Measurements from ENCODE around the gene CAND2.
"Not testable (repeated sequence)": the region's sequence is repeated elsewhere in the genome, so short reads cannot be mapped to it uniquely, and the experiment has no call there.

The CAND2 gene

DNA sequence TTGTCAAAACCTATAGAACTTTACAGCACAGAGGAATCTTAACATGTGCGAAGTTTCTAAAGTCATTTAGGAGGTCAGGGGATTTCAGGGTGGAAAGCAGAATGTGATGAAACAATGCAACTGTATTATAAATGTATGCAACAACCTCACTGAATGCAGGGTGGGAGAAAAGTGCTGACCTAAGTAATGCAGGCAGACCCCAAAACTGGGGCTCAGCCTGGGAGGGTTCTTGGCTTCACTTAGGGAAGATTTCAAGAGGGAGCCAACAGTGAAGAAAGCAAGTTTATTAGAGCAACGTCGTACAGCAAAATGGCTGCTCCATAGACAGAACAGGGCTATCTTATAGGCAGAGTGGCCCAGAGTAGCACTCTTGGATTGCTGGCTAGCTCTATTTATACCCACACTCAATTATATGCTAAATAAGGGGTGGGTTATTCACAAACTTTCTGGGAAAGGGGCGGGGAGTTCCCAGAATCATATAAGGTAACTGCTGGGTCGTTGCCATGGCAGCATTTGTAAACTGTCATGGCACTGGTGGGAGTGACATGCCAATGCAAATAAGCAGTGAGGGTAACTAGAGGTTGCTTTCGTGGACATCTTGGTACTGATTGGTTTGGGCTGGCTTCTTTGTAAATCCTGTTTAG is 14.2 kb upstream of the CAND2 start:
- no peak for TF ChIP-seq SUZ12 (IDR thresholded peaks at IDR 0.05; ENCODE audit: extremely low read depth, insufficient read depth, insufficient read length)
- no peak for TF ChIP-seq ZNF274 (IDR thresholded peaks at IDR 0.05; ENCODE audit: low read depth, low read length)
- no peak for TF ChIP-seq YY1 (IDR thresholded peaks at IDR 0.05; ENCODE audit: insufficient read depth, insufficient read length)
- no peak overlapping the region for H3K9ac ChIP-seq (ENCODE audit: insufficient read length, low read depth)
- no peaks in the 10 kb centered on the region for H3K36me3 ChIP-seq (ENCODE audit: insufficient read depth, insufficient read length, low read length)
- H3K4me3 ChIP-seq (ENCODE audit: insufficient read length, low read depth) = no peak overlapping the region
- no peaks in the 10 kb centered on the region for H3K4me1 ChIP-seq (ENCODE audit: insufficient read depth, insufficient read length)
- H3K9me3 ChIP-seq (ENCODE audit: insufficient read depth, low read length) = no peaks in the 10 kb centered on the region
- H3K27me3 ChIP-seq (ENCODE audit: insufficient read depth, insufficient read length) = no peaks in the 10 kb centered on the region
- peak; percentile 83 for DNase-seq (ENCODE audit: low read depth, low spot score)

DNA sequence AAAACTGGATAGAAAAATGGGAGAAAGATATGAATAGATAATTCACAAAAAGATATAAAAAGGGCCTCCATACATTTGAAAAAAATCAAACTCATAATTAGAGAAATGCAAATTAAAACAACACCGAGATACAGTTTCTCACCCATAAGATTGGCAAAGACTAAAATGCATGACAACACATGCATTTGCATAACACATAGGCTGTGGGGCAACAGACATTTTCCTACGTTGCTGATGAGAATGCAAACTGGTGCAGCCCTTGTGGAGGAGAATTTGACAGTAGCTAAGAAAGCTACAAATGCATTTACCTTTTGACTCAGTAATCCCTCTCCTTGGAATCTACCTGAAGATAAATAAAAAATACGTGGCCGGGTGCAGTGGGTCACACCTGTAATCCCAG is 11.4 kb upstream of the CAND2 start:
- DNase-seq (ENCODE audit: low read depth, low spot score) = peak; percentile 30
- Histone ChIP-seq H3K4me1 (ENCODE audit: insufficient read depth, insufficient read length) (no peaks in the 10 kb centered on the region), H3K9me3 (ENCODE audit: insufficient read depth, low read length) (no peaks in the 10 kb centered on the region), H3K4me3 (ENCODE audit: insufficient read length, low read depth) (no peak overlapping the region), H3K36me3 (ENCODE audit: insufficient read depth, insufficient read length, low read length) (no peaks in the 10 kb centered on the region), H3K27me3 (ENCODE audit: insufficient read depth, insufficient read length) (no peaks in the 10 kb centered on the region), H3K9ac (ENCODE audit: insufficient read length, low read depth) (no peak overlapping the region)
- TF ChIP-seq ZNF274 (IDR thresholded peaks at IDR 0.05; ENCODE audit: low read depth, low read length) (no peak), SUZ12 (IDR thresholded peaks at IDR 0.05; ENCODE audit: extremely low read depth, insufficient read depth, insufficient read length) (no peak), YY1 (IDR thresholded peaks at IDR 0.05; ENCODE audit: insufficient read depth, insufficient read length) (no peak)

DNA sequence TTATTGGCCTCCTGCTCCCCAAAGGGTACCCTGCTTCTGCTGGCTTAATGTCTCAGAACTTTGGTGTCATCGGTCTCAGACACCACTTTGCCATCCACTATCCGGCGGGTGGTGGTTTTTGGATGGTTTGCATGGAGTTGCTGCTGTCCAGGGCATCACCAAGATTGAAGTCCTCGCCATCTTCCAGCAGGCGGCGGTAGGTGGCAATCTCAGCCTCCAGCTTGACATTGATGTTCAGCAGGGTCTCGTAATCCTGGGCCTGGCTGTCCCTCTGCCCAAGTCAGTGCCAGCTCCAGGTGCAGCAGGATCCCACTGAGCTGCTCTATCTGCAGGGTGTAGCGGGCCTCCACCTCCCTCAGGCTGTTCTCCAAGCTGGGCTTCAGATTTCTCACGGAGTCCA is 9.1 kb upstream of the CAND2 start:
- not testable (repeated sequence) for DNase-seq (ENCODE audit: low read depth, low spot score); H3K9ac ChIP-seq (ENCODE audit: insufficient read length, low read depth); H3K4me1 ChIP-seq (ENCODE audit: insufficient read depth, insufficient read length); H3K4me3 ChIP-seq (ENCODE audit: insufficient read length, low read depth); H3K9me3 ChIP-seq (ENCODE audit: insufficient read depth, low read length); H3K36me3 ChIP-seq (ENCODE audit: insufficient read depth, insufficient read length, low read length); H3K27me3 ChIP-seq (ENCODE audit: insufficient read depth, insufficient read length)

DNA sequence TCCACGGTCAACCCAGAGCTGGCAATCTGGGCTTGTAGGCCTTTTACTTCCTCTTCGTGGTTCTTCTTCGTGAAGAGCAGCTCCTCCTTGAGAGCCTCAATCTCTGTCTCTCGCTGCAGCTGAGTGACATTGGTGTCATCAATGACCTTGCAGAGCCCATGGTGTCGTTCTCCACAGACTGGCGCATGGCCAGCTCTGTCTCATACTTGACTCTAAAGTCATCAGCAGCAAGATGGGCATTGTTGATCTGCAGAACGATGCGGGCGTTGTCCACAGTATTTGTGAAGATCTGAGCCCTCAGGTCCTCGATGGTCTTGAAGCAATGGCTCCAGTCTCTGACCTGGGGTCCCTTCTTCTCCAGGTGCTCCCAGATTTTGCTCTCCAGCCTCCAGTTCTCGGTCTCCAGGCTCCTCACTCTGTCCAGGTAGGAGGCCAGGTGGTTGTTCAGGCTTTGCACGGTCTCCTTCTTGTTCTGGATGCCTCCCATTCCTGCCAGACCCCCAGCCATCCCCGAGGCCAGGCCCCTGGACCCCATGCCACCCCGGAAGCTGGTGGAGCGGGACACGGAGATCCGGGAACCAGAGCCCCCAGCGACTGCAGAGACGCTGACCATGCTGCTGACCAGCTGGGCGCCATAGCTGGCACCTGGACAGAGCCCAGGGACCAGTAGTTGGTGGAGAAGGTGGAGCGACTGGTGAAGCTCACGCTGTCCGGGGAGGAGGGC is 8.4 kb upstream of the CAND2 start:
- not testable (repeated sequence) for H3K9ac ChIP-seq (ENCODE audit: insufficient read length, low read depth); H3K36me3 ChIP-seq (ENCODE audit: insufficient read depth, insufficient read length, low read length)

DNA sequence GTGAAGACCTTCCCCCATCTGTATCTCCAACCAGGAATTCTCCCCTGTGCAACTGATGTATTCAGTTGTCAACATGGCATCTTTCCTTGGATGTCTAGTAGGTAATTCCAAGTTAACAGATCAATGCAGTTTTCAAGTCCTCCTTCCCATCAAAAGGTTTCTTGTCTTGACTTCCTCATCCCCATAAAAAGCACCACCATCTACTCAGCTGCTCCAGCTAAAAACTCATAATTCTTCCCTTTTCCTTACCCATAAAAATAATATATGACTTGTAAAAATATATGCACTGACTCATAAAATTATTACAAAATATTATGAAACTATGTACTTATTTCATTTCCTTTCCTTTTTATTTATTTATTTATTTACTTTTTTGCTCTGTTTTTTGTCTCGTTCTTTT is 5.0 kb upstream of the CAND2 start:
- Histone ChIP-seq H3K4me3 (ENCODE audit: insufficient read length, low read depth) (no peak overlapping the region), H3K9me3 (ENCODE audit: insufficient read depth, low read length) (no peaks in the 10 kb centered on the region), H3K9ac (ENCODE audit: insufficient read length, low read depth) (no peak overlapping the region), H3K27me3 (ENCODE audit: insufficient read depth, insufficient read length) (no peaks in the 10 kb centered on the region), H3K36me3 (ENCODE audit: insufficient read depth, insufficient read length, low read length) (no peaks in the 10 kb centered on the region), H3K4me1 (ENCODE audit: insufficient read depth, insufficient read length) (peaks cover 6% of the 10 kb centered on the region)
- no peak for TF ChIP-seq SUZ12 (IDR thresholded peaks at IDR 0.05; ENCODE audit: extremely low read depth, insufficient read depth, insufficient read length)
- no peak for TF ChIP-seq ZNF274 (IDR thresholded peaks at IDR 0.05; ENCODE audit: low read depth, low read length)
- TF ChIP-seq YY1 (IDR thresholded peaks at IDR 0.05; ENCODE audit: insufficient read depth, insufficient read length) = no peak
- DNase-seq (ENCODE audit: low read depth, low spot score) = no peak

More for the DNA sequence above, 8.4 kb upstream of the CAND2 start:
- H3K27me3 ChIP-seq (ENCODE audit: insufficient read depth, insufficient read length); H3K9me3 ChIP-seq (ENCODE audit: insufficient read depth, low read length); H3K4me1 ChIP-seq (ENCODE audit: insufficient read depth, insufficient read length); H3K4me3 ChIP-seq (ENCODE audit: insufficient read length, low read depth); DNase-seq (ENCODE audit: low read depth, low spot score): not testable (repeated sequence)

DNA sequence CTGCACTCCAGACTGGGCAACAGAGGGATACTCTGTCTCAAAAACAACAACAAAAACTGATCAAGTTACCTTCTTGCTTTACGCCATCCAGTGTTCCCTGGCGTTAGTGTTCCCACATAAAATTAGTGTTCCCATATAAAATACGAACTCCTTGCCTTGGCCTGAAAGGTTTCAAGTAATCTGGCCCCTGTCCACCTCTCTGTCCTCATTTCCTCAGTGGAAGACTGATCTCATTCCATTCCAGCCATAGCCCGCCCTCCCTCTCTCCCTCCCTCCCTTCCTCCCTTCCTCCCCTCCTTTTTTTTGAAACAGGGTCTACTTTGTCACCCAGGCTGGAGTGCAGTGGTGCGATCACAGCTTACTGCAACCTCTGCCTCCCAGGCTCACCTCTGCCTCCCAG is 2.8 kb upstream of the CAND2 start:
- no peaks in the 10 kb centered on the region for H3K36me3 ChIP-seq (ENCODE audit: insufficient read depth, insufficient read length, low read length)
- H3K9me3 ChIP-seq (ENCODE audit: insufficient read depth, low read length) = no peaks in the 10 kb centered on the region
- H3K4me1 ChIP-seq (ENCODE audit: insufficient read depth, insufficient read length) = peaks cover 6% of the 10 kb centered on the region
- TF ChIP-seq SUZ12 (IDR thresholded peaks at IDR 0.05; ENCODE audit: extremely low read depth, insufficient read depth, insufficient read length) (no peak), ZNF274 (IDR thresholded peaks at IDR 0.05; ENCODE audit: low read depth, low read length) (no peak), YY1 (IDR thresholded peaks at IDR 0.05; ENCODE audit: insufficient read depth, insufficient read length) (no peak)
- no peak for DNase-seq (ENCODE audit: low read depth, low spot score)
- H3K4me3 ChIP-seq (ENCODE audit: insufficient read length, low read depth) = no peak overlapping the region
- H3K27me3 ChIP-seq (ENCODE audit: insufficient read depth, insufficient read length) = no peaks in the 10 kb centered on the region
- H3K9ac ChIP-seq (ENCODE audit: insufficient read length, low read depth) = no peak overlapping the region

DNA sequence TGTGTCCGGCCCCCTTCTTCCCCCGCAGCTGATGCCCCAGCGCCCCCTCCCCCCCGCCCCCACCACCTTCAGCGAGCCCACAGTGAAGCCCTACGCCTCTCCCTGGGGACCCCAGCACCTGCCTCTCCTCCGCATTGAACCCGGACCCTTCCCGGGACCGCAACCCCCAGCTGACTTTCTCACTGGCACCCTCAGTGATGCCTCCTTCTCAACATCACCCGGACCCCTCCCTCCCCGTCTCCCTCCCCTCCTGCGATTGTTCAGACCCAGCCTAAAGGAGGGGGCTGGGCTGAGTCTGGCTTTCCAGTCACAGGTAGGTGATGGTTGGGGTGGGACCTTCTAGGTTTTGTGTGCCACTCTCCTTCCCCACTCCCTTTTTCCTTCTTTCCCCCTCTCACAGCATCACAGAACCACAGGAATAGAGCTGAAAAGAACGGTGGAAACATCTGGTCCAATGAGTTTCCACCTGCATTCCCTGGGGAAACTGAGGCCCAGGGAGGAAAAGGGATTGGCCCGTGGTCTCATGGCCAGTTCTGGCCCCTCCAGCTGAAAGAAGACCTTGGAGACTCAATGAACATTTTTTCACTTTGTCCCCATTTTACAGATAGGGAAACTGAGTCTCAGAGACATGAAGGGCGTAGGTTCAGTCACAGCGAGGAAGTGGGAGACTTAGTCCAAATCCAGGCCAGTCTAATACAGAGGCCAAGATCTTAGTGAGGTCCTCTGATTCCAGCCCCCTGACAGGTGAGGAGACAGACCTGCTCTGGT is 828 bp downstream of the CAND2 start:
- Histone ChIP-seq H3K9ac (ENCODE audit: insufficient read length, low read depth) (peak overlapping the region; percentile 87), H3K27me3 (ENCODE audit: insufficient read depth, insufficient read length) (no peaks in the 10 kb centered on the region), H3K9me3 (ENCODE audit: insufficient read depth, low read length) (no peaks in the 10 kb centered on the region), H3K4me1 (ENCODE audit: insufficient read depth, insufficient read length) (peaks cover 6% of the 10 kb centered on the region), H3K36me3 (ENCODE audit: insufficient read depth, insufficient read length, low read length) (no peaks in the 10 kb centered on the region), H3K4me3 (ENCODE audit: insufficient read length, low read depth) (peak overlapping the region; percentile 84)
- no peak for DNase-seq (ENCODE audit: low read depth, low spot score)
- TF ChIP-seq ZNF274 (IDR thresholded peaks at IDR 0.05; ENCODE audit: low read depth, low read length) (no peak), YY1 (IDR thresholded peaks at IDR 0.05; ENCODE audit: insufficient read depth, insufficient read length) (no peak)

Data from NT2/D1 (cell line).